IMR-90 (cell line): Measurements from ENCODE around the gene TGFB1. TPM values are rescaled to one million over a fixed set of nuclear protein-coding genes. Genes with fewer than 3 reads are reported as not detected.

Source experiments
- ATAC-seq: fragments of 200-7000 bp; cut with Tn5 transposase; 2 replicates; pipeline ENCODE4 v1.9.1; 2020; ENCODE audit warnings: low read depth, mild to moderate bottlenecking, moderate library complexity
- BruUV-seq: library from RNA; stranded (reverse); fragments of 400-500 nt; replicated peaks from 2 replicates; lab custom pipeline; 2021; lab: Mats Ljungman, UMichigan
- CTCF ChIA-PET: fragments of 300-600 bp; formaldehyde crosslinking; extraction: SDS; loops from one replicate; lab custom pipeline; 2021; ENCODE audit warnings: antibody characterized with exemption; lab: Yijun Ruan, JAX
- POLR2A ChIA-PET: fragments of 300-600 bp; sonication (Branson Sonifier 250); formaldehyde crosslinking; loops from one replicate; lab custom pipeline; 2022; ENCODE audit warnings: antibody characterized with exemption; ENCODE audit not compliant: unreplicated experiment; lab: Charles Lee
- DNase-seq: peaks from one replicate; pipeline ENCODE4 v3.0.0; 2013
- H2AFZ ChIP-seq: replicated peaks from 2 replicates; pipeline ENCODE3; 2013; ENCODE audit warnings: low read length, mild to moderate bottlenecking; ENCODE audit not compliant: poor library complexity
- H2AK5ac ChIP-seq: 2 replicates; pipeline ENCODE4 v1.6.1; 2013; ENCODE audit warnings: low read depth, low read length, inconsistent platforms
- H2AK9ac ChIP-seq: replicated peaks from 2 replicates; pipeline ENCODE3; 2013; ENCODE audit warnings: mild to moderate bottlenecking, low read depth, low read length, moderate library complexity; ENCODE audit not compliant: poor library complexity
- H2BK120ac ChIP-seq: 2 replicates; pipeline ENCODE4 v1.6.1; 2013; ENCODE audit warnings: low read depth, low read length, inconsistent platforms
- H2BK15ac ChIP-seq: 3 replicates; pipeline ENCODE4 v1.6.1; 2013; ENCODE audit warnings: low read depth, low read length, inconsistent platforms
- H2BK20ac ChIP-seq: 2 replicates; pipeline ENCODE4 v1.6.1; 2013; ENCODE audit warnings: low read depth, mild to moderate bottlenecking, inconsistent platforms, low read length, moderate library complexity
- H2BK5ac ChIP-seq: 2 replicates; pipeline ENCODE4 v1.6.1; 2013; ENCODE audit warnings: mild to moderate bottlenecking, low read depth, low read length, inconsistent platforms; ENCODE audit not compliant: poor library complexity, severe bottlenecking
- H3K14ac ChIP-seq: replicated peaks from 2 replicates; pipeline ENCODE4 v1.6.1; 2013; ENCODE audit warnings: low read depth, low read length, inconsistent platforms
- H3K18ac ChIP-seq: 2 replicates; pipeline ENCODE4 v1.6.1; 2013; ENCODE audit warnings: low read depth, low read length, control low read depth
- H3K23ac ChIP-seq: 2 replicates; pipeline ENCODE4 v1.6.1; 2013; ENCODE audit warnings: low read depth, low read length, inconsistent platforms
- H3K27ac ChIP-seq: 2 replicates; pipeline ENCODE4 v1.5.1; 2013; ENCODE audit warnings: mild to moderate bottlenecking, control low read depth, low read length; ENCODE audit not compliant: insufficient read depth
- H3K27me3 ChIP-seq: 2 replicates; pipeline ENCODE4 v1.6.1; 2013; ENCODE audit warnings: low read length; ENCODE audit not compliant: control insufficient read depth, insufficient read depth
- H3K36me3 ChIP-seq: 2 replicates; pipeline ENCODE4 v1.6.1; 2013; ENCODE audit warnings: low read length, mixed read lengths; ENCODE audit not compliant: control insufficient read depth, insufficient read depth
- H3K4ac ChIP-seq: 2 replicates; pipeline ENCODE4 v1.6.1; 2013; ENCODE audit warnings: low read depth, low read length, inconsistent platforms
- H3K4me1 ChIP-seq: 2 replicates; pipeline ENCODE4 v1.6.1; 2013; ENCODE audit warnings: low read length, mixed read lengths; ENCODE audit not compliant: control insufficient read depth, insufficient read depth
- H3K4me2 ChIP-seq: 2 replicates; pipeline ENCODE4 v1.6.1; 2013; ENCODE audit warnings: low read depth, mild to moderate bottlenecking, control low read depth, low read length, moderate library complexity
- H3K4me3 ChIP-seq: 2 replicates; pipeline ENCODE4 v1.5.1; 2013; ENCODE audit warnings: low read depth, mild to moderate bottlenecking, control low read depth, low read length, moderate library complexity; ENCODE audit not compliant: insufficient read depth
- H3K56ac ChIP-seq: 2 replicates; pipeline ENCODE4 v1.6.1; 2013; ENCODE audit warnings: low read length, inconsistent platforms; ENCODE audit not compliant: insufficient read depth; ENCODE audit errors: extremely low read depth
- H3K79me1 ChIP-seq, 2 experiments: 2 replicates each; pipeline ENCODE4 v1.6.1; 2013; ENCODE audit warnings: low read length in 2 of 2, inconsistent platforms in 1 of 2, low read depth in 1 of 2
- H3K9ac ChIP-seq: 2 replicates; pipeline ENCODE4 v1.6.1; 2013; ENCODE audit warnings: low read depth, low read length, control low read depth
- H3K9me1 ChIP-seq: 2 replicates; pipeline ENCODE4 v1.6.1; 2013; ENCODE audit warnings: low read length, inconsistent platforms; ENCODE audit not compliant: insufficient read depth
- H3K9me3 ChIP-seq: 2 replicates; pipeline ENCODE4 v1.6.1; 2013; ENCODE audit warnings: low read length; ENCODE audit not compliant: control insufficient read depth, insufficient read depth
- H4K20me1 ChIP-seq: 2 replicates; pipeline ENCODE4 v1.6.1; 2013; ENCODE audit warnings: low read length, inconsistent platforms; ENCODE audit not compliant: insufficient read depth
- H4K5ac ChIP-seq: 2 replicates; pipeline ENCODE4 v1.6.1; 2013; ENCODE audit warnings: mild to moderate bottlenecking, low read depth, low read length, control low read depth
- H4K8ac ChIP-seq, 2 experiments: 2 replicates each; pipeline ENCODE4 v1.6.1; 2013; ENCODE audit warnings: low read depth in 2 of 2, low read length in 2 of 2, control low read depth in 1 of 2, inconsistent platforms in 1 of 2
- H4K91ac ChIP-seq: 2 replicates; pipeline ENCODE4 v1.6.1; 2013; ENCODE audit warnings: low read depth, low read length, inconsistent platforms; ENCODE audit not compliant: insufficient read depth
- BHLHE40 ChIP-seq: fragments of 150-350 bp; IDR thresholded peaks from 2 replicates; pipeline ENCODE4 v1.6.1; 2016; ENCODE audit warnings: mild to moderate bottlenecking, low read depth, low read length
- CEBPB ChIP-seq: IDR thresholded peaks from 2 replicates; pipeline ENCODE4 v1.6.1; 2012; ENCODE audit warnings: low read depth, low read length, improper control_type of control experiment
- CHD1 ChIP-seq: IDR thresholded peaks from 2 replicates; pipeline ENCODE4 v1.6.1; 2012; ENCODE audit warnings: low read depth, low read length, improper control_type of control experiment
- MAFK ChIP-seq: IDR thresholded peaks from 2 replicates; pipeline ENCODE4 v1.6.1; 2012; ENCODE audit warnings: low read depth, low read length, improper control_type of control experiment
- MAZ ChIP-seq: IDR thresholded peaks from 2 replicates; pipeline ENCODE4 v1.6.1; 2012; ENCODE audit warnings: low read depth, mild to moderate bottlenecking, low read length, improper control_type of control experiment, moderate library complexity, borderline replicate concordance
- MXI1 ChIP-seq: IDR thresholded peaks from 2 replicates; pipeline ENCODE4 v1.6.1; 2012; ENCODE audit warnings: low read depth, mild to moderate bottlenecking, low read length, moderate library complexity, borderline replicate concordance
- NFE2L2 ChIP-seq: fragments of 150-350 bp; IDR thresholded peaks from 2 replicates; pipeline ENCODE4 v1.6.1; 2016; ENCODE audit warnings: low read depth, mild to moderate bottlenecking, low read length
- POLR2A ChIP-seq: IDR thresholded peaks from 2 replicates; pipeline ENCODE4 v1.6.1; 2012; ENCODE audit warnings: mild to moderate bottlenecking, low read depth, low read length
- RAD21 ChIP-seq: IDR thresholded peaks from 2 replicates; pipeline ENCODE4 v1.6.1; 2012; ENCODE audit warnings: low read length, improper control_type of control experiment
- RCOR1 ChIP-seq: IDR thresholded peaks from 2 replicates; pipeline ENCODE4 v1.6.1; 2012; ENCODE audit warnings: mild to moderate bottlenecking, low read length, improper control_type of control experiment; ENCODE audit not compliant: insufficient replicate concordance
- RFX5 ChIP-seq: IDR thresholded peaks from 2 replicates; pipeline ENCODE4 v1.8.0; 2012; ENCODE audit warnings: low read depth, mild to moderate bottlenecking, low read length, moderate library complexity
- SMC3 ChIP-seq: fragments of 150-350 bp; IDR thresholded peaks from 2 replicates; pipeline ENCODE4 v1.6.1; 2016; ENCODE audit warnings: low read depth, mild to moderate bottlenecking, antibody characterized with exemption, low read length, moderate library complexity
- USF2 ChIP-seq: fragments of 150-350 bp; IDR thresholded peaks from 2 replicates; pipeline ENCODE4 v1.6.1; 2017; ENCODE audit warnings: mild to moderate bottlenecking, antibody characterized with exemption, low read length, low read depth
- WGBS, 2 experiments: methylation state at CpG; one replicate each; pipeline versions ENCODE4 v1.1.5 to v1.1.7; 2013; ENCODE audit warnings: missing lambda C conversion rate in 2 of 2; ENCODE audit not compliant: insufficient read length in 1 of 2; ENCODE audit errors: extremely low coverage in 2 of 2; 5-methylcytosine and 5-hydroxymethylcytosine counted together
- dilution Hi-C: fragments of 300-500 bp; cut with HindIII; formaldehyde crosslinking; loops from one replicate; pipeline ENCODE4 v1.14.3; 2018; ENCODE audit warnings: low sequenced_read_pairs; ENCODE audit not compliant: unreplicated experiment
- in situ Hi-C: fragments of 300-500 bp; cut with MboI; formaldehyde crosslinking; loops from 3 replicates; pipeline ENCODE4 v1.14.3; 2019; ENCODE audit warnings: low sequenced_read_pairs, inconsistent platforms, mixed read lengths
- intact Hi-C: fragments of 100-400 bp; cut with micrococcal nuclease; formaldehyde crosslinking; loops from 2 replicates; pipeline ENCODE4 v1.10.0; 2022
- polyA plus RNA-seq, 3 experiments: library from polyadenylated mRNA; depleted of rRNA; stranded (reverse); fragments of >200 nt; gene quantifications; 2 replicates each; pipeline ENCODE4 v1.2.3, GENCODE V29; 2012; ENCODE audit warnings: low replicate concordance in 1 of 3
- total RNA-seq: library from RNA; depleted of rRNA; stranded (reverse); fragments of >200 nt; gene quantifications from 2 replicates; pipeline ENCODE4 v1.2.3, GENCODE V29; 2012
- TF ChIP-seq, protein P1 (sequence below): fragments of 150-350 bp; IDR thresholded peaks from 2 replicates; pipeline ENCODE4 v1.6.1; 2016; ENCODE audit warnings: low read depth, mild to moderate bottlenecking, low read length, moderate library complexity, borderline replicate concordance
- TF ChIP-seq, protein P2 (sequence below): conservative IDR thresholded peaks from 2 replicates; pipeline ENCODE4 v1.5.1; 2012; ENCODE audit warnings: mild to moderate bottlenecking, low read depth, low read length, improper control_type of control experiment

Gene TGFB1
- total and polyA plus RNA-seq, 2 of the 4 experiments (the other 2 are of a cell fraction) = 3.2 to 26.7 TPM

- Histone ChIP-seq H3K4me1 (peaks cover 21% of the 10 kb centered on the region), H3K4me2 (no peak overlapping the region), H3K14ac (no peak overlapping the region), H4K20me1 (peaks cover 46% of the 10 kb centered on the region), H2AFZ (no peak overlapping the region), H4K5ac (no peak overlapping the region), H4K8ac (no peak overlapping the region), H3K79me1 (peaks cover 22 to 66% of the 10 kb centered on the region in 2 experiments), H2BK20ac (no peak overlapping the region), H3K18ac (no peak overlapping the region), H2AK9ac (peak overlapping the region; percentile 16), H3K9ac (no peak overlapping the region), H3K27me3 (no peaks in the 10 kb centered on the region), H3K36me3 (peaks cover 51% of the 10 kb centered on the region), H2BK15ac (no peak overlapping the region), H3K4ac (no peak overlapping the region), H2AK5ac (peak overlapping the region; percentile 56), H4K91ac (no peak overlapping the region), H3K23ac (no peak overlapping the region), H3K56ac (no peak overlapping the region), H2BK5ac (no peak overlapping the region), H2BK120ac (no peak overlapping the region), H3K9me3 (no peaks in the 10 kb centered on the region), H3K9me1 (peaks cover 17% of the 10 kb centered on the region), H3K4me3 (no peak overlapping the region), H3K27ac (no peak overlapping the region)
- ATAC-seq = no peak
- CTCF ChIA-PET = no interaction called here
- POLR2A ChIA-PET = interaction anchor here (0.5 kb wide), 1 partner anchor 47 kb away, joined by 3 read pairs; no protein-coding TSS in a partner anchor
- dilution Hi-C loops (no loop called here), intact Hi-C loops (no loop called here), in situ Hi-C loops (no loop called here)
- 88% methylated on average over 15 of the region's 19 CpGs; no CpG with 5 or more reads in 1 of the 2 experiments for WGBS, 2 experiments
- BruUV-seq = no TSS peak
- DNase-seq = no peak
- no peak for TF ChIP-seq MAFK
- TF ChIP-seq MXI1 = no peak
- TF ChIP-seq MAZ = no peak
- TF ChIP-seq RFX5 = no peak
- no peak for TF ChIP-seq RCOR1
- TF ChIP-seq, protein P1, sequence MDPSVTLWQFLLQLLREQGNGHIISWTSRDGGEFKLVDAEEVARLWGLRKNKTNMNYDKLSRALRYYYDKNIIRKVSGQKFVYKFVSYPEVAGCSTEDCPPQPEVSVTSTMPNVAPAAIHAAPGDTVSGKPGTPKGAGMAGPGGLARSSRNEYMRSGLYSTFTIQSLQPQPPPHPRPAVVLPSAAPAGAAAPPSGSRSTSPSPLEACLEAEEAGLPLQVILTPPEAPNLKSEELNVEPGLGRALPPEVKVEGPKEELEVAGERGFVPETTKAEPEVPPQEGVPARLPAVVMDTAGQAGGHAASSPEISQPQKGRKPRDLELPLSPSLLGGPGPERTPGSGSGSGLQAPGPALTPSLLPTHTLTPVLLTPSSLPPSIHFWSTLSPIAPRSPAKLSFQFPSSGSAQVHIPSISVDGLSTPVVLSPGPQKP = no peak
- no peak for TF ChIP-seq SMC3
- TF ChIP-seq BHLHE40 = no peak
- no peak for TF ChIP-seq USF2
- no peak for TF ChIP-seq CHD1
- TF ChIP-seq POLR2A = no peak
- TF ChIP-seq RAD21 = no peak
- TF ChIP-seq, protein P2, sequence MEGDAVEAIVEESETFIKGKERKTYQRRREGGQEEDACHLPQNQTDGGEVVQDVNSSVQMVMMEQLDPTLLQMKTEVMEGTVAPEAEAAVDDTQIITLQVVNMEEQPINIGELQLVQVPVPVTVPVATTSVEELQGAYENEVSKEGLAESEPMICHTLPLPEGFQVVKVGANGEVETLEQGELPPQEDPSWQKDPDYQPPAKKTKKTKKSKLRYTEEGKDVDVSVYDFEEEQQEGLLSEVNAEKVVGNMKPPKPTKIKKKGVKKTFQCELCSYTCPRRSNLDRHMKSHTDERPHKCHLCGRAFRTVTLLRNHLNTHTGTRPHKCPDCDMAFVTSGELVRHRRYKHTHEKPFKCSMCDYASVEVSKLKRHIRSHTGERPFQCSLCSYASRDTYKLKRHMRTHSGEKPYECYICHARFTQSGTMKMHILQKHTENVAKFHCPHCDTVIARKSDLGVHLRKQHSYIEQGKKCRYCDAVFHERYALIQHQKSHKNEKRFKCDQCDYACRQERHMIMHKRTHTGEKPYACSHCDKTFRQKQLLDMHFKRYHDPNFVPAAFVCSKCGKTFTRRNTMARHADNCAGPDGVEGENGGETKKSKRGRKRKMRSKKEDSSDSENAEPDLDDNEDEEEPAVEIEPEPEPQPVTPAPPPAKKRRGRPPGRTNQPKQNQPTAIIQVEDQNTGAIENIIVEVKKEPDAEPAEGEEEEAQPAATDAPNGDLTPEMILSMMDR = no peak
- TF ChIP-seq NFE2L2 = no peak
- TF ChIP-seq CEBPB = no peak
Observed at GRCh38 chr19:41318696-41319499, 34.8 kb downstream of the TGFB1 start.
